ENCODE results near the gene SLC5A7.

Gene SLC5A7

DNA sequence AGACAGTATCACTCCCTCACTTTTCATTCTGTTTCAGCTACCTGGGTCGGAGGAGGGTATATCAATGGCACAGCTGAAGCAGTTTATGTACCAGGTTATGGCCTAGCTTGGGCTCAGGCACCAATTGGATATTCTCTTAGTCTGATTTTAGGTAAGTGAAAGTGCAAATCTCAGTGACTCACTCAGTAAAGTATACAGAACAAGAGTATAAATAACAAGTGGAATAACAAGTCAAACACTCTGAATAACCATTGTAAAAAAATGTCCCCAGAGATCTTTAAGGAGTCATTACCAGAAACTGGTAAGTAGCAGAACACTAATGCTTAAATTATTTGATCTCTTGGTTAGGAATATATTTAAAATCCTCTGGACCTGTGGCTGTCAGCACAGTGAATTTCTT, 5.7 kb downstream of the SLC5A7 start:
- TF ChIP-seq ZFX (IDR thresholded peaks at IDR 0.05): no peak
- TF ChIP-seq, protein P1, sequence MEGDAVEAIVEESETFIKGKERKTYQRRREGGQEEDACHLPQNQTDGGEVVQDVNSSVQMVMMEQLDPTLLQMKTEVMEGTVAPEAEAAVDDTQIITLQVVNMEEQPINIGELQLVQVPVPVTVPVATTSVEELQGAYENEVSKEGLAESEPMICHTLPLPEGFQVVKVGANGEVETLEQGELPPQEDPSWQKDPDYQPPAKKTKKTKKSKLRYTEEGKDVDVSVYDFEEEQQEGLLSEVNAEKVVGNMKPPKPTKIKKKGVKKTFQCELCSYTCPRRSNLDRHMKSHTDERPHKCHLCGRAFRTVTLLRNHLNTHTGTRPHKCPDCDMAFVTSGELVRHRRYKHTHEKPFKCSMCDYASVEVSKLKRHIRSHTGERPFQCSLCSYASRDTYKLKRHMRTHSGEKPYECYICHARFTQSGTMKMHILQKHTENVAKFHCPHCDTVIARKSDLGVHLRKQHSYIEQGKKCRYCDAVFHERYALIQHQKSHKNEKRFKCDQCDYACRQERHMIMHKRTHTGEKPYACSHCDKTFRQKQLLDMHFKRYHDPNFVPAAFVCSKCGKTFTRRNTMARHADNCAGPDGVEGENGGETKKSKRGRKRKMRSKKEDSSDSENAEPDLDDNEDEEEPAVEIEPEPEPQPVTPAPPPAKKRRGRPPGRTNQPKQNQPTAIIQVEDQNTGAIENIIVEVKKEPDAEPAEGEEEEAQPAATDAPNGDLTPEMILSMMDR (conservative IDR thresholded peaks at IDR 0.05): no peak
- no peak overlapping the region for H3K27ac ChIP-seq

DNA sequence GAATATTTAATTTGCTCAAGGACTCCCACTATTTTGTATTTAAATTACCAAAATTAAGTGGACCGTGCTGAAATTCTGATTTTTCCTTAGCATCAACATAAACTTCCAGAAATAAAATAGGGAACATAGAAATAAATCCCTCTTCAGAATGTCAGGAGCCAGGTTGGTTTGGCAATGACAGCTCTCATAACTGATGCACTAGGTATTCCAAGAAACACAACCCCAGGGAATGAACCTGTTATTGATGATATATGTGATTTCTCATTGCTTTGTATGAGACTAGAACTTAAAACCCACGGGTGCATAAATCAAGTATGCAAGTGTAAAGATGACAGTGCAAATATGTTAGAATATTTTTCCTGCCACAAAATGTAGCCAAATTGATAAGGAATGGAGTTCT, 12.8 kb downstream of the SLC5A7 start:
- TF ChIP-seq ZFX (IDR thresholded peaks at IDR 0.05): no peak
- TF ChIP-seq, protein P1 (conservative IDR thresholded peaks at IDR 0.05): no peak
- no peak overlapping the region for H3K27ac ChIP-seq

DNA sequence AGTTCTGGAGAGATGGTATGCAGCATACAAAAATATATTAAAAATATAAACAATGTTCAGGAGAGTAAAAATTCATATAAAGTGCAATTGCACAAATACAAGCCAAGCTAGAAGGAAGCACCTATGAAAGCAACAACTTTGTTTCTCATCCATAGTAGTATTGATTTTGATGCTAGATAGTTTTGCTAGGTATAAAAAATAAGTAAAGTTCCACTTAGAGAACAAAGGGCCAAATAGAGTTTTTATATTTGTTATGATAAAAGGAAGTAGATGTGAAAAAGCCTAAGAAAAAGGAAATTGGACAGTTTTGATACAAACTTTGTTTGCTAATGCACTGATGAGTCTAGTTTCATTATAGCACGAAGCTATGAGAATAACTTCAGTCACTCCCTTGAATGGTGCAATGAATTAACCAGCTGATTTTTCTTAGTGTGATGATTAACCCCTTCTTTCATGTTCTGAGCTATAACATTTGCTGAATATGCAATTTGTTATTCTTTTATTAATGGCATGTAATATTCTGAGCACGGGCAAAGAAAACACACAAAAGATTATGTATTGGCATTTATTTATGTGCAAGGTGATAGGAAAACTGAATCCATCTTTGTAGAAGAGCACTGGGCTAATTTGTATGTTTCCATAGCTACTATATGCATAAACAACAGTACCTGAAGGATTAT, 24.7 kb downstream of the SLC5A7 start:
- H3K27ac ChIP-seq: no peak overlapping the region

DNA sequence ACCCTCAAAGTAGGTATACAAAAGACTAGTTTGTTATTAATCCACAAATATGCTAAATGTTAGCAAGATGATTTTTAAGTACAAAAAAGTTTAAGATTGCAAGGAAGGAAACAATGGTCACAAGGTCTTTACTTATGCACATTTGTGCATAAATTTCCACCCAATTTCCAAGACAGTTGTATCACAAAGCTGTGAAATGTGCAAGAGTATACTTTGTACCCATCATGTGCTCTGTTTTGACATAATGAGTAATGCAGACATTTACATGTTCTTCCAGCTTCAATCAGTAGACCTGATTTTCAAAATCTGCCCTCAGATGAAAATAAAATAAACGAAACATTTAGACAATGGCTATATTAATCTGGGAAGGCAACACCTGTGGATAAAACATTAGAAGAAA, 27.0 kb downstream of the SLC5A7 start:
- TF ChIP-seq, protein P1 (conservative IDR thresholded peaks at IDR 0.05): no peak
- no peak for TF ChIP-seq ZFX (IDR thresholded peaks at IDR 0.05)

More for the DNA sequence above, 24.7 kb downstream of the SLC5A7 start:
- TF ChIP-seq, protein P1 (conservative IDR thresholded peaks at IDR 0.05): no peak
- TF ChIP-seq ZFX (IDR thresholded peaks at IDR 0.05): no peak

DNA sequence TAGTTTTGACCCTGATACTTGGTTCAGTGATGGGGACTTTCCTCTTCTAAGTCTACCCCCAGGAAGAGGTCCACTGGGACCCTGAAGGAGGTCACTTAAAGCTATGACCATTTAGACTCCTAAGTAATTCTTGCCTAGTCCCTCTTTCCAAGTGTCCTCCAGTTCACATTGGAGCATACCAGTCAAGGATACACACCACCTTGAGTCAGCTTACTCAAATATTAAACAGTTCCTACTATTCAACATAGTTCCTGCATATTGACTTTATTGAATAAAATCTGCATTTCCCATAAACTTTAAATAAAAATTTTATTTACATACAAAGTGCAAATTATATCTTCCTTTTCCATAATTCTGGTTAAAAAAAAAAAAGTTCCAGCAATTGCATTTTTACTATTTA, 36.3 kb downstream of the SLC5A7 start:
- no peak overlapping the region for H3K27ac ChIP-seq
- TF ChIP-seq ZFX (IDR thresholded peaks at IDR 0.05): no peak
- TF ChIP-seq, protein P1 (conservative IDR thresholded peaks at IDR 0.05): no peak

More for the DNA sequence above, 27.0 kb downstream of the SLC5A7 start:
- no peak overlapping the region for H3K27ac ChIP-seq

DNA sequence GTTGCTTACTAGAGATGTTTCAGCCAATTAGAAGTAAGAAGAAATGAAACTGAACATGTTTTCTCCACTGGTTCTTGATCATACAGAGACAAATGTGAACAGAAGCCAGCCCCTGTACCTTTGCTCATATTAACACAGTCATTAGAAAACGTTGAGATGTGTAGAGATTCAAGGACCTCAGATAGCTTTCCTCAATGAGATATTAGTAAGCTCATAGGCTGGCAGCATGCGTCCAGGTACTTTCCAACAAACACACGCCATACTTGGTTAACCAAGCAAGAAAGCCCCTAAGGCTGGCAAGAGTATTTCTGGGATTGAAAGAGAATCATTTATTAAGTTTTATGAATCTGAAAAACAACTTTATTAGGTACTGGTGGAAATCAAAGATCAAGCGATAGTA, 37.5 kb downstream of the SLC5A7 start:
- no peak overlapping the region for H3K27ac ChIP-seq
- TF ChIP-seq, protein P1 (conservative IDR thresholded peaks at IDR 0.05): no peak
- no peak for TF ChIP-seq ZFX (IDR thresholded peaks at IDR 0.05)

DNA sequence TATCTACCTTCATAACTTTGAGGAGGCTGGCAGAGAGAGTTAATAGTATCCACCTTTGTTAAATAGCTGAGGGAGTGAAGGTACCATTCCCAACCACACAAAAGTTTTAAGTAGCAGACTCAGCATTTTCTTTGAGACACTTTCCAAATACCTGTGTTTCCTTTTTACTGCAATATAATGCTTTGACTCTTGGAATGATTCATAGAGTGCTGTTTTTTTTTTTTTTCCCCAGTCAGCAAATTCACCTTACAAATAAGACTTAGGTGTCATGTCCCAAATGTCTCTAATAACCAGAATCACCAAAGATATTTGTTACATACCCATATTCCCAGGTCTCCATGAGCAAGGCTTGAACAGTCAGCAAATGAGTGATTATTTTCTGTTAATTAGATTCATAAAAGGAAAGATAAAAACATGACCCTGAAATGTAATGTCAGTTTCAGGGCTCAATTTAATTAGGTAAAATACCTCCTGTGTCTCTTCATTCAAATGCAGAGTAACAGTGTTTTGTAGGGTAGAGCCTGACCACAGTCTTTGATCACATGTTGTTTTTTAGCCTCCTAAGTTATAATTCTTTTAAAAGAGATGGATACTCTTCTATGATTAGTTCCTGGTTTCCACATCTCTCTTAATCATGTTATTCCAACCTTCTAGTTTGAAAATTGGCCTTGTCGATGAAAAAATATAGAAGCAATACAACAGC, 39.9 kb downstream of the SLC5A7 start:
- H3K27ac ChIP-seq: no peak overlapping the region
- no peak for TF ChIP-seq ZFX (IDR thresholded peaks at IDR 0.05)
